Measurements from ENCODE around the gene NRG3.

Gene NRG3

GRCh38 chr10:81882011-81882410 lies 7.0 kb downstream of the NRG3 start:
- in situ Hi-C loops (cut with MboI; ENCODE audit: low sequenced_read_pairs) = no loop called here

DNA sequence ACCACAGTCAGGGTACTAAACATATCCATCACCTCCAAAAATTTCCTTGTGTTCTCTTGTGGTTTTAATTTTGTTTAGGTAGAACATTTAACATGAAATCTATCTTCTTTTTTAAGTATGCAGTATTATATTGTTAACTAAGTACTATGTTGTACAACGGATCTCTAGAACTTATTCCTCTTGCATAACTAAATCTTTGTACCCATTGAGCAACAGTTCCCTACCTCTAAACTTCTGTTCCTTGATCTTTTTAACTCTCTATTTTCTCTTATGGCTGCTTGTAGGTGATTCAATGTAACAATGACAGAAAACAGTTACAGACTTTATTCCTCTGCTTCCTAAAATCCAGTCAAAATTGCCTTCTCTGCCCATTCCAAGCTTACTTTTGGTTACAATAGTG lies 9.9 kb downstream of the NRG3 start:
- in situ Hi-C loops (cut with MboI; ENCODE audit: low sequenced_read_pairs) = no loop called here

DNA sequence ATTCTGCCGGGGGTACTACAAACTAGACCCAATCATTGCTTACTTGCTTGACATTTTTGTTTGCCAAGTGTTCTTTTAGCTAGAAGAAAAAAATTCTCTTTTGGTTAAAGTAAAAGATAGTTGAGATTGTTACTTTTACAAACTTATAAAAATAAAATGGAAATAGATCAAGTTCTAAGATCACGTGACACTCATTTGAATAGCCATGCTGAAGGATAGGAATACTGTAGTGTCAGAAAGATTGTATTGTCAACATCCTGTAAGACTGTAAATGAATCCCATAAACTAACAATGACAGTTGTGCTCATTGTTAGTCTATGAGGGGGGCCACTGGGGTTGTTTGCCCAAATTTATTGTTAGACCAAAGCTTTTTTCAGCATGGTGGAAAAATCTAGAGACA lies 10.5 kb downstream of the NRG3 start:
- in situ Hi-C loops (cut with MboI; ENCODE audit: low sequenced_read_pairs) = no loop called here

DNA sequence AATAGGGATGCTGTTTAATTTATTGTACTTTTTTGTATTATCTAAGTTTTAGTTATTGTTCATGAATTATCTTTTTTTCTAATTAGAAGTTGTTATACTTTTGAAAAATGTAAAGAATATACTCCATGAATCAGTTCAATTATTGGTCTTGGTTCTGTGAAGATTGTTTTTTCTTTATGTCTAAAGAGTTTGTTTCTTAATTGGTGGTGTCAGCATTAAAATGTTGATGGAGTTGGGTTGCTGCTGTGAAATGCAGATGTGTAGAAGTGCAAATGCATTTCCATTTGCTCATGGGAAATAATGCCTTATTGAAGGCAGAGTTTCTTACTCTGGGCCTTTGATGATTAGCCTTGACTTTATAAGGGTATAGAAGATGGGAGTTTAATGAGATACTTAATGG lies 11.9 kb downstream of the NRG3 start:
- in situ Hi-C loops (cut with MboI; ENCODE audit: low sequenced_read_pairs) = no loop called here

DNA sequence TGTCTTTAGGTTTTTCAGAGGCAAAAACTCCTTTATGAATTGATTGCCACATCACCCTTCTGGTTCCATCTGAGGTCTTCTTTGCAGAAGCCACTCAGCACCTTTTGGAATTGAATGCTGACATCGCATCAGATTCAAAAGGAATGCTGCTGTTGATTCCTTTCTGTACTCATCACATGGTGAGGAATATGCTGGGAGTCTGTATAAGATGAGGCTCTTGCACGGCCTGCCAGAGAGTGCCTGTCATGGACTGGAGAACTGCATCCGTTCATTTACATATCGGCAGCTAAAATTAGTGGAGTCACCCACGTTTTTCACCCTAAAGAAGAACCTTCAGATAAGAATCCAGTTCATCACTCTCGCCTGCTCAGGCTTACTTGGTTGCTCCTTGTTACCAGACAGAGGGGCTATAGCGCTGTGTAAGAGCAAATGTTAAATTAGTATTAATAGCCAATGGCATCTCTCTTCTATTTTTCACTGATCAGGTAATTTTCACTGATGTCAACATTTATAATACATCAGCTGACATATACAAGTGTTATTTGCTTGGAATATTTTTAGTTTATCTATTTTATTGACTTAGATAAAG lies 14.3 kb downstream of the NRG3 start:
- in situ Hi-C loops (cut with MboI; ENCODE audit: low sequenced_read_pairs) = no loop called here

DNA sequence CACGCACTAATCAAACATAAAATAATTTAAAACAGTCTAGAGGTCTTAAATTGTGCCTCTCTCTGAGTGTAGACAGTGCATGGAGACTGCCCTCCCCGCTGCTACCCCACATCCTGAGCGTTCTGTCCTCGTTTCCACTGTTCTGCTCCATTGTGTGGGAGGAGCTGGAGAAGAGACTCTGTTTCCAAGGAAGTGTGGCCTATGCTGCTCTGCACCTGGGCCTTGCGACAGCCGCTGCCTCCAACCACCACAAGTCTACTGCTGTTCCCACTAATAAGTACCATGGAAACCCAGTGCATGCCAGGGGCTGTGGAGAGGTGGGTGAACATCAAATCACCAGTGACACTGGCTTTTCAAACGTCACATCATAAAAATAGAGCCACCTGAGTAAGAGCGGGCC lies 19.6 kb downstream of the NRG3 start:
- in situ Hi-C loops (cut with MboI; ENCODE audit: low sequenced_read_pairs) = no loop called here

DNA sequence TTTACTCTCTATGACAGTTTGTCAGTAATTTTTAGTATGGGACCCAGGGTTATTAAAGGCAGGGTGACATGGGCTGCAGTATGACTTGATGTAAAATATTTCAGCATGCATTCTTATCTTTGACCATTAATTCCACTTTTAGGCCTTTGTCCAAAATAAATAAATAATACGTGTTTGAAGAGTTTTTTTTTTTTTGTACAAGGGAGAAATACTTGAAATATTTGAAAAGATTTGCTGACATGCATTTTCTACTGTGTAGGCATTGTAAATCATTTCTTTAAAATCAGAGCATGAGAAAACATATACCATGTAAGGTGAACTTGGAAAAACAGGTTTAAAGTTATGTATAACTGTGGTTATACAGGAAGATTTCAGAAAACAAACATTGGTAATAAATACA lies 23.5 kb downstream of the NRG3 start:
- in situ Hi-C loops (cut with MboI; ENCODE audit: low sequenced_read_pairs) = no loop called here

DNA sequence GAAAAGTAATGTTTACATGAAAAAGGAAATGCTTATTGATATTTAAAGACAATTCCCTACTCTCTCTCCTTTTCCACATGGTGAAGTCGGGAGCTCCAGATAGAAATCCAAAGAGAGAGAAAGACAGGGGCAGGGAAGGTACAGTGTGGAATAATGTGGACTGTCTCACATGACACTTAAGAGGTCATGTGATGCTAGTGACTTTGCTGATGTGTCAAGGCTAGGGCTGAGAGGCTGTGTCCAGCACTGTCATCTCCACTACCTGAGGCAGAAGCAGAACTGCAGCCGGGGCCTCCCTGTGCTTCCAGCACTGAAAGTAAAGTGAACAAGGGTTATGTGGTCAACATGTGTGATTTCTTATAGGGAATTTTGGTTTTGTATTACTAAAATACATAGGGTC lies 26.0 kb downstream of the NRG3 start:
- in situ Hi-C loops (cut with MboI; ENCODE audit: low sequenced_read_pairs) = no loop called here

DNA sequence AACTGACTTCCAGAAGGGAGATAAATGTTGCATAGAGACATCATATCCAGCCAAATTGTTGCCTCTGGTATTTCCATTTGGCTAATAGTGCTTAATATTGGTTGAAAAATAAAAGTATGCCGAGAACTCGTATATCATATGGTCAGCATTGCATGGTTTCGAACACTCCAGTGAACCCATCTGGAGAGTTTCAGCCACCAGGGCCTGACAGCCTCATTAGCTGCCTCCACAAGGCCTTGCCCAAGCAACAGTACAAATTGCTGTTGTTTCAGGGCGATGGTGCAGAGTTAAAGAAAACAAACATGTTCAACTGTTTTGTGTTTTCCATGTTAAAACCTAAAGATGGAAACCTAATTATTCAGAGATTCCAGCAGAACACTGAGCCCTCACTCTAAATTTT lies 28.5 kb downstream of the NRG3 start:
- in situ Hi-C loops (cut with MboI; ENCODE audit: low sequenced_read_pairs) = no loop called here

- in situ Hi-C loops (cut with MboI; ENCODE audit: low sequenced_read_pairs) = no loop called here
These were observed 30.2 kb downstream of the NRG3 start for GRCh38 chr10:81905161-81905560.

- in situ Hi-C loops (cut with MboI; ENCODE audit: low sequenced_read_pairs) = no loop called here
These were observed 34.5 kb downstream of the NRG3 start for GRCh38 chr10:81909453-81909852.

DNA sequence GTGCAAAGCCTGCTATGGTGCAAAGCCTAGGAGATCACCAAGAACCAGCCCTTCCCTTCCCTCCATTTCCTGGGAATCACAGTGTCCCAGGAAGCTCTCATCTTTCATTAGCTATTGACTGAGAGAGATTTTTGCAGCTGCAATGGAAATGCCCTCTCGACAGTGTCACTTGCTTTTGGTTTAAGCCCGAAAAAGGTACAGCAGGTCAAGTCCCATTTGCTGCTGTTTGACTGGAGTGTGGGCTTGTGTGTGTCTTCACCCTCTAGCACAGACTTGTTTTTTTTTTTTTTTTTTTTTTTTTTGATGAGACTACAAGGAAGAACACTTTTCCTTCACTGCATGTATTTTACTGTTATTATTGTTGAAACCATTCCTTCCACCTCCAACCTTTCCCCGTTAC lies 36.3 kb downstream of the NRG3 start:
- in situ Hi-C loops (cut with MboI; ENCODE audit: low sequenced_read_pairs) = no loop called here

DNA sequence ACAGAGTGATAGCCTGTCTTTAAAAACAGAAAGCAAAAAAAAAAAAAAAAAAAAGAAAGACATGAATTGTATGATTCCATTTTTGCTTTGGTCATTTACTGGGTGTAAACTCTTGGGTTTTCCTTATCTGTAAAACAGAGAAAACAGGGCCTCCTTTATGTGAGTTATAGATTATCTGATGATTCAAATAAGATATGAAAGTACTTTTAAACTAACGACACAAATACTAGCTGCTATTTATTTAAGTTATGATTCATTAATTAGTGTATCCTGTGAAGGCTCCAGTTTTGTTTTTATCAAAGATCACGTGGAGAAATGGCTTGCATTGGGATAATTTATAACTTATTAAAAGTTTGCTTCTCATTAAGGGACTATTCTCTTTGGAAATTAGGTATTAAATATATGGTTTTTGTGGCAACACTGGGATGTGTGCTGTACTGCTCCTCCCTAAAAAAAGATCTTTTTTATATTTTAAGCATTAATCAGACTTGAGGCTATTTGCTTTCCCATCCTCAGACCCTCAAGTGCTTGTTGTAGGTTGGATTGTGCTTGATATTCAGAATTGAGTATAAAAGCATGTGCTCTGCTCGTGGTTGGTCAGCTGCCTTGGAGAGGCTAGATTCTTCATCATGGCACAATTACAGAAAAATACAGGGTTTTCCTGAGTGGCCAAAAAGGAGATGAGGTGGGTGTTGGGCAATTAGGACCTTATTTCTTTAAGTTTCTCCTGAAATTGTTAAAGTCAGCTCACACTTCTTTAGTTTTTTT lies 39.9 kb downstream of the NRG3 start:
- in situ Hi-C loops (cut with MboI; ENCODE audit: low sequenced_read_pairs) = no loop called here

GRCh38 chr10:81915504-81915897 lies 40.5 kb downstream of the NRG3 start:
- in situ Hi-C loops (cut with MboI; ENCODE audit: low sequenced_read_pairs) = no loop called here

GRCh38 chr10:81917666-81918065 lies 42.7 kb downstream of the NRG3 start:
- in situ Hi-C loops (cut with MboI; ENCODE audit: low sequenced_read_pairs) = no loop called here

DNA sequence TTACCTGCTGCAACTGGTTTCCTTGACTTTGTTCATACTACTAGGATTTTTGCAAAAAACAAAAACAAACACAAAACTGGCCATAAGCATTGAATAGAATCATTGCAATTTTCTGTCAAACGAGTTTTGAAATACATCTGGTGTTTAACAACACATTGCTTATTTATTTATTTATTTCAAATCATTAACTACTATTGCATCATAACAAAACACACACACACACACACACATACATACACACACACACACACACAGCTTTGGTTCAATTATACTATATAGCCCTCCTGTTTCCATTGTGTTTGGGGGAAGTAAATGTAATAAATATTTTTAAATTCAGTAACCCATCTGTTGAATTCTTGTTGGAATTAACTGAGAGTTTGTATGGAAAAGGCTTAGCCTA lies 43.8 kb downstream of the NRG3 start:
- in situ Hi-C loops (cut with MboI; ENCODE audit: low sequenced_read_pairs) = no loop called here

DNA sequence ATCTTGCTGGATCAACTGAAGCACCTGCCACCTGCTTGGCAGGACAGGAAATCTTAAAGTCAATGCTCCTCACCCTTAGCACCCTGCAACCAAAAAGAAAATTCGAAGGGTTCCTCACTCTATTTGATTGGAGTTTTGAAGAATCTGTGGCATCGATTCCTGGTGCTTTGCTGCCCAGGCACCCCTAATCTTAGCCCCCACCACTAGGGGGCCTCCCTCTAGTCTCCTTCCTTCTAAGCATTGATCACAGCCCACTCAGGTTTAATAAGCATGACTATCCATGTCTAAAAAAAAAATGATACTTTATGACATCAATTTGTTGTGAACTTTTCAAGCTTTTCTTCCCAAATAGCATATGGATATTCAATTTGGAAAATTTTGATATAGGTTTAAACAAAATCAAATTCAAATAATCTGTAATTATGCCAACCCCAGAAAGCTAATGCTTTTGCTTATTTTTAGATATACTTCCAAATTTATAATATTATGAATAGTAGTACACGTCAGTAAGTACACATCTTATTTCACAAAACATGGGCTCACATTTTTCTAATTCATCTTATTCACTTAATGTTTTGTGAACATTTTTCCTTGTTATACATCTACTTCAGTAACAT lies 45.3 kb downstream of the NRG3 start:
- in situ Hi-C loops (cut with MboI; ENCODE audit: low sequenced_read_pairs) = no loop called here

DNA sequence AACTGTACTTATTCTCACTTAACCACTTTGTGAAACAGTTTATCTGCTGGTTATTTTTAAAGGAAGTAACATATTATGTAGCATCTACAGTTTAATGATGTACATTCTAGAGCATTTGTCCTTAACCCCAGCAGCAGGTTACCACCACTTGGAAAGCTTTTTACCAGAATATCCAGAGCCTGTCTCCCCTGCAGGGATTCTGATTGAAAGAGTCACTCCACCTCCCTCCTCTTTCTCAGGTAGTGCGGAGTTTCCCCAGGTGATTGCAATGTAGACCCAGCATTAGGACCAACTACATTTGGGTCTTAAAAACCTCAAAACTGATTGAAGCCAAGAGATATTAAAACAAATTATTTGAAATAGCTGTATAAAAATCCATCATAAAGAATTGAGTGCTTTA lies 53.1 kb downstream of the NRG3 start:
- in situ Hi-C loops (cut with MboI; ENCODE audit: low sequenced_read_pairs) = no loop called here

DNA sequence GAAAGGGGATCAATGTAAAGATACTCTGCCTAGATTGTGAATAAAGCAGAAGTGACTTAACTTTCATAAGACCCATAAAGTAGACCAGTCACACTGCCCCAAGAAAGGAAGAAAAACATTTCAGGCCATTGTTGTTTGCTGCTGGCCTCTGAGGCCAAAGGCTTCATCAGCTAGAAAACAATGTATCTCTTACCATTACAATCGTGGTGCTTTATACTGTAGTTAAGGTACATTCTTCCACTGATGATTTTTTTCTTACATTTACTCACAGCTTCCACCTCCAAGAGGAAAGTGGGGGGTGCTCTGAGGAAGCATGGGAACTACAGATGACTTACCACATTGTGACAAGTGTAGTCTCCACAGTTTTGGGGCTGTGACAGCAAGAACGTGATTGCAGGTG lies 68.6 kb downstream of the NRG3 start:
- in situ Hi-C loops (cut with MboI; ENCODE audit: low sequenced_read_pairs) = no loop called here

GRCh38 chr10:81944609-81945008 lies 69.6 kb downstream of the NRG3 start:
- in situ Hi-C loops (cut with MboI; ENCODE audit: low sequenced_read_pairs) = no loop called here

GRCh38 chr10:81949283-81949682 lies 74.3 kb downstream of the NRG3 start:
- in situ Hi-C loops (cut with MboI; ENCODE audit: low sequenced_read_pairs) = no loop called here

DNA sequence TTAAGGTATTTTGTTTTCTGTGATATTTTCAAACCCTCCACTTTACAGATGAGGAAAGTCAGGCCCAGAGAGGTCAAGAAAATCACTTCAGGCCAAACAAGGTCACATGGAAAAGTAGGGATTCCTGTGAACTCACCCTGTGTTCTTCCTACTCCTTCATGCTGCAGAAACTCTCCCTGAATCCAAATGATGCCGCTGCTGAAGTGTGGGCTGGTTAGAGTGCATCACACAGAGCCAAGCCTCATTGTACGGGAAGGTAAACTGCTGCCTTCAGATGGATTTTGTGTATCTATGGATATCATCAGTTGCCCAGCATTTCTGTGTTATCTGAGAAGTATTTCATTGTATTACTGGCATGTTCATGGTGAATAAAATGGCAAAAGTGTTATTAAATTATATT lies 75.4 kb downstream of the NRG3 start:
- in situ Hi-C loops (cut with MboI; ENCODE audit: low sequenced_read_pairs) = no loop called here

GRCh38 chr10:81953420-81953819 lies 78.4 kb downstream of the NRG3 start:
- in situ Hi-C loops (cut with MboI; ENCODE audit: low sequenced_read_pairs) = no loop called here

Measured in HL-60/S4 treated with retinoic acid at 250 ng/mL for 4 days and 3 days (cell line).